ENCODE data around the gene OR2AG1.
"Not testable (repeated sequence)": the region's sequence is repeated elsewhere in the genome, so short reads cannot be mapped to it uniquely, and the experiment has no call there.

OR2AG1 gene

DNA sequence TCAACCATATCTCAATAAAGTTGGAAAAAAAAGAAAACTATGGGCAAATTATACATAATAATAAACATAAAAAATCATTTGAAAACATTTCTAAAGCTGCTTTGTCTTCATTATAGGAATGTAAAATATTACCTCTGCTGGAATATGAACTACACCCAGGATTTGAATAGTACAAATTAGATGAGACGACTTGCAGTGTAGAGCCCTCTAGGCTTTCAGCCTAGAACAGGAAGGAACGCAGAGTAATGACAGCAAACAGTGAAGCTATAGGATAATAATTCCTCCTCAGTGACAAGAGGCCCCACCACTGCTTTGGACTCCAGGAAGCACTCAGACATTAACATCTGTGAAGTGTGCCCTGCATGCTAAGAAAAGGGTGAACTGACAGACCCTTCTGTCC is 7.7 kb downstream of the OR2AG1 start:
- DNase-seq (ENCODE audit: low read depth) = no peak

- DNase-seq (ENCODE audit: low read depth) = no peak
These were observed 11.8 kb downstream of the OR2AG1 start for GRCh38 chr11:6794639-6795038.

DNA sequence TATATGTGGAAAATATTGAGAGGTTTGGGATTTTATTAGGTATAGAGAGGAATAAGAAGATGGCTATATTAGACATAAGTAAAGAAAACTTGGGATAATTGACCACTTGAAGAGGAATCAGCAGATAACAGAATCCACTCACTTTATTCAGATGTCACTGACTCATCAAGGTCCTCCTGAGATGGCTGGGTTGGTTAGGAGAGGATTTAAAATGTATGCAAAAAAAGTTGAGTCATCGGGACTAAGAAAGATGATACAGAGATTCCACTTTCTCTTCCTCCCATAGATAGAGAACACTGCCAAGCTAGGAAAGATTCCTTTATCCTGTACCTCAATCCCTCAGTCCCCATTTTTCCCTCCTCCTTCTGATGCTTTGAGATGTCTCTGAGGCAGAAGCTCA is 16.6 kb downstream of the OR2AG1 start, which contains the start of gene OR6A2:
Gene OR6A2 (minus strand): TSS at position 288 of the 400 bp plus-strand sequence. CDS start 3,981 bp downstream, outside the sequence.
- DNase-seq (ENCODE audit: low read depth) = no peak

DNA sequence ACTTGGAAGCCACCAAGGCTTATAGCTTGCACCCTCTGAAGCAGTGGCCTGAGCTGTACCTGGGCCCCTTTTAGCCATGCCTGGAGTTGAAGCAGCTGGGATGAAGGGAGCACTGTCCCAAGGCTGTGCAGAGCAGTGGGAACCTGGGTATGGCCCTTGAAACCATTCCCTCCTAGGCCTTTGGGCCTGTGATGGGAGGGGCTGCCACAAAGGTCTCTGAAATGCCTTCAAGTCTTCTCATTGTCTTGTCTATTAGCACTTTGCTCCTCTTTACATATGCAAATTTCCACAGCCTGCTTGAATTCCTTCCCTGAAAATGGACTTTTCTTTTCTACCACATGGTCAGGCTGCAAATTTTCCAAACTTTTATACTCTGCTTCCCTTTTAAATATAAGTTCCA is 18.3 kb downstream of the OR2AG1 start:
- not testable (repeated sequence) for DNase-seq (ENCODE audit: low read depth)

- DNase-seq (ENCODE audit: low read depth) = peak; percentile 9
These were observed 29.7 kb downstream of the OR2AG1 start for GRCh38 chr11:6812390-6813005.

- no peak for DNase-seq (ENCODE audit: low read depth)
These were observed 30.8 kb downstream of the OR2AG1 start for GRCh38 chr11:6813656-6814055.

- no peak for DNase-seq (ENCODE audit: low read depth)
These were observed 34.9 kb downstream of the OR2AG1 start for GRCh38 chr11:6817694-6818093.

- no peak for DNase-seq (ENCODE audit: low read depth)
These were observed 36.1 kb downstream of the OR2AG1 start for GRCh38 chr11:6818967-6819366.

- no peak for DNase-seq (ENCODE audit: low read depth)
These were observed 41.5 kb downstream of the OR2AG1 start for GRCh38 chr11:6824136-6824823.

- DNase-seq (ENCODE audit: low read depth) = no peak
These were observed 42.5 kb downstream of the OR2AG1 start for GRCh38 chr11:6825231-6825744.

DNA sequence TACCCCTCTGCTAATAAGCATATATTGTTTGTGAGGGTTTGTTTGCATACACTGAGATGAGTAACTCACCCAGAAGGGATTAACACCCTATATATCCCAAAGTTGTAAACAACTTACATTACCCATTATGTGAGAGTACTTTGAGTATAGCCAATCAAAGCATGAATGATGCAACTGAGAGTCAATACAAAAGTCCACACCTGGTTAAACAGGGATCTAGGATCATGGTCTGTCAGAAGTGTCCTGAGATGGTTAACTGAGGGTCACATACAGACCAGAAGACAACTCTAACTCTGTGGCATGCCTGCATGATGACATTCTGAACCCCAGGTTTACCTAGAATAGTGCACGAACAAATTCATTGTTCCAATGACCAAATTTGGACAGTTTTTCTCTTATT is 45.3 kb downstream of the OR2AG1 start:
- no peak for DNase-seq (ENCODE audit: low read depth)

GRCh38 chr11:6833356-6833755 is 50.5 kb downstream of the OR2AG1 start:
- no peak for DNase-seq (ENCODE audit: low read depth)

GRCh38 chr11:6834021-6834420 is 51.2 kb downstream of the OR2AG1 start:
- no peak for DNase-seq (ENCODE audit: low read depth)
